Upper lobe of left lung (tissue), 4 donors: ENCODE measurements around the gene SELENOO.

ENCODE experiments used
- EP300 ChIP-seq, 4 donors: sonication (generic); formaldehyde crosslinking; IDR thresholded peaks; one replicate each; pipeline ENCODE4 v1.5.1; 2017; ENCODE audit warnings: antibody characterized with exemption in 4 of 4, control low read depth in 2 of 4
- POLR2A ChIP-seq, 4 donors: fragments of 450-650 bp; IDR thresholded peaks; one replicate each; pipeline ENCODE4 v1.5.1; 2016 to 2017; ENCODE audit warnings: antibody characterized with exemption in 4 of 4, mild to moderate bottlenecking in 2 of 4
- POLR2AphosphoS5 ChIP-seq, 2 donors: sonication (generic); formaldehyde crosslinking; IDR thresholded peaks; one replicate each; pipeline ENCODE4 v1.5.1; 2017; ENCODE audit warnings: antibody characterized with exemption in 2 of 2
- TF ChIP-seq, protein P1 (sequence below), 6 experiments: fragments of 450-650 bp in 4 of 6; fragments of 200-600 bp in 2 of 6; sonication (generic) in 2 of 6; IDR thresholded peaks; one replicate each; pipeline ENCODE4 v1.5.1; 2016 to 2019; ENCODE audit warnings: antibody characterized with exemption in 6 of 6

DNA sequence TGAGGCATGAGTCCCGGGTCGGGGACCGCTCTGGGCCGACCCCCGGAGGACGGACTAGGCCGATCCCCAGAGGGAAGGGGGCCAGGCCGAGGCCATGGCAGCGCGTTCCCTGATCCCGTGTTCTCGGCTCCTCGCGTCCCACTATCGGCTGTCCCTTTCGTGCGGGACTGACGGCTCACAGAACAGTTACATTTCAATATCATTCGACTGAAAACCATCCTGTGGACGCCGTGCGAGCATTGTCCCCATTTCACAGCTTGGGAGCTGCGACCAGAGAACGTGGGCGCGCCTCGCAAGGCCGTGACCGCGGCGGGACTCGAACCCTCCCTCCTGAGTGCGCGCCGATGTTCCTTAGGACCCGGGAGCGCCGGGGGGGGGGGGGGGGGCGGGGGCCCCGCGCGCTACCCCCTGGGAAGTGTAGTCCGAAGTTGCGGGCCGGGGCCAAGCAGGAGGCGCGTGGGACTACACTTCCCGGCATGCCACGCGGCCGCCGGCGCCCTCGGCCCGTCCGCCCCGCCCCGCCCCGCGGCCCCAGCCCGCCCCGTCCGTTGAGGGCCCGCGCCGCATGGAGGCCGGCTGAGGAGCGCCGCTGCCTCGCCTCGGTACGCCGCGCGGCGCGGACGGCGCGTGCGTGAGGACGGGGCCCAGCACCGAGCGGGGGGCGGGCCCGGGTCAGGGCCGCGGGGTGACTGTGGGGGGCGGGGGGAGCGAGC, 15.3 kb upstream of the SELENOO start, which contains the start of gene TRABD:
- TF ChIP-seq, protein P1, sequence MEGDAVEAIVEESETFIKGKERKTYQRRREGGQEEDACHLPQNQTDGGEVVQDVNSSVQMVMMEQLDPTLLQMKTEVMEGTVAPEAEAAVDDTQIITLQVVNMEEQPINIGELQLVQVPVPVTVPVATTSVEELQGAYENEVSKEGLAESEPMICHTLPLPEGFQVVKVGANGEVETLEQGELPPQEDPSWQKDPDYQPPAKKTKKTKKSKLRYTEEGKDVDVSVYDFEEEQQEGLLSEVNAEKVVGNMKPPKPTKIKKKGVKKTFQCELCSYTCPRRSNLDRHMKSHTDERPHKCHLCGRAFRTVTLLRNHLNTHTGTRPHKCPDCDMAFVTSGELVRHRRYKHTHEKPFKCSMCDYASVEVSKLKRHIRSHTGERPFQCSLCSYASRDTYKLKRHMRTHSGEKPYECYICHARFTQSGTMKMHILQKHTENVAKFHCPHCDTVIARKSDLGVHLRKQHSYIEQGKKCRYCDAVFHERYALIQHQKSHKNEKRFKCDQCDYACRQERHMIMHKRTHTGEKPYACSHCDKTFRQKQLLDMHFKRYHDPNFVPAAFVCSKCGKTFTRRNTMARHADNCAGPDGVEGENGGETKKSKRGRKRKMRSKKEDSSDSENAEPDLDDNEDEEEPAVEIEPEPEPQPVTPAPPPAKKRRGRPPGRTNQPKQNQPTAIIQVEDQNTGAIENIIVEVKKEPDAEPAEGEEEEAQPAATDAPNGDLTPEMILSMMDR (IDR thresholded peaks at IDR 0.05), result no peak
- TF ChIP-seq POLR2A (IDR thresholded peaks at IDR 0.05) (peak in 1 of 4 donors; percentile 24), POLR2AphosphoS5 (IDR thresholded peaks at IDR 0.05) (peak; percentile 11 to 28), EP300 (IDR thresholded peaks at IDR 0.05) (no peak)
